Measurements from ENCODE around the gene TPSB2. TPM values are rescaled to one million over a fixed set of nuclear protein-coding genes. Genes with fewer than 3 reads are reported as not detected.
"Not testable (repeated sequence)": the region's sequence is repeated elsewhere in the genome, so short reads cannot be mapped to it uniquely, and the experiment has no call there.

TPSB2 gene
- total RNA-seq, 4 donors from 2014 or later: 14.9 to 89.7 (median 50.4) TPM

- Histone ChIP-seq H3K36me3 (no peaks in the 10 kb centered on the region), H3K27ac (no peak overlapping the region), H3K4me3 (no peak overlapping the region), H3K4me1 (peaks cover 0 to 18% (median 0%) of the 10 kb centered on the region in 4 donors), H3K9me3 (no peaks in the 10 kb centered on the region), H3K27me3 (no peaks in the 10 kb centered on the region)
- no peak for TF ChIP-seq POLR2A (IDR thresholded peaks at IDR 0.05)
- TF ChIP-seq CTCF (IDR thresholded peaks at IDR 0.05): no peak
- DNase-seq: peak in 2 of 3 donors; percentile 58 to 63
These were observed 41.4 kb downstream of the TPSB2 start for GRCh38 chr16:1188432-1189189.

GRCh38 chr16:1185460-1186207 lies 44.4 kb downstream of the TPSB2 start:
- peaks cover 0 to 35% (median 0%) of the 10 kb centered on the region in 4 donors for H3K4me1 ChIP-seq
- not testable (repeated sequence) for H3K36me3 ChIP-seq, DNase-seq, H3K27ac ChIP-seq, H3K4me3 ChIP-seq, H3K9me3 ChIP-seq, H3K27me3 ChIP-seq

- no peaks in the 10 kb centered on the region for H3K9me3 ChIP-seq
- no peaks in the 10 kb centered on the region for H3K27me3 ChIP-seq
- peaks cover 0 to 39% (median 0%) of the 10 kb centered on the region in 4 donors for H3K4me1 ChIP-seq
- no peak overlapping the region for H3K4me3 ChIP-seq
- DNase-seq: no peak
- H3K27ac ChIP-seq: no peak overlapping the region
- TF ChIP-seq CTCF (IDR thresholded peaks at IDR 0.05) (no peak), POLR2A (IDR thresholded peaks at IDR 0.05) (no peak)
- H3K36me3 ChIP-seq: no peaks in the 10 kb centered on the region
These were observed 45.0 kb downstream of the TPSB2 start for GRCh38 chr16:1184980-1185379.

- Histone ChIP-seq H3K36me3 (no peaks in the 10 kb centered on the region), H3K9me3 (no peaks in the 10 kb centered on the region), H3K27me3 (no peaks in the 10 kb centered on the region), H3K27ac (no peak overlapping the region), H3K4me1 (peaks cover 0 to 39% (median 0%) of the 10 kb centered on the region in 4 donors), H3K4me3 (no peak overlapping the region)
- no peak for DNase-seq
- TF ChIP-seq POLR2A (IDR thresholded peaks at IDR 0.05): no peak
- TF ChIP-seq CTCF (IDR thresholded peaks at IDR 0.05): no peak
These were observed 45.7 kb downstream of the TPSB2 start for GRCh38 chr16:1184156-1184868.

GRCh38 chr16:1182950-1183907 lies 46.8 kb downstream of the TPSB2 start:
- Histone ChIP-seq H3K4me1 (peaks cover 0 to 39% (median 0%) of the 10 kb centered on the region in 4 donors), H3K4me3 (no peak overlapping the region), H3K27me3 (no peaks in the 10 kb centered on the region), H3K9me3 (no peaks in the 10 kb centered on the region), H3K36me3 (no peaks in the 10 kb centered on the region), H3K27ac (peak overlapping the region in 2 of 4 donors; percentile 49 to 83)
- no peak for DNase-seq
- TF ChIP-seq CTCF (IDR thresholded peaks at IDR 0.05): no peak
- no peak for TF ChIP-seq POLR2A (IDR thresholded peaks at IDR 0.05)
